HG02970 (cell line): ENCODE results near the gene RNASET2.

Source experiments
- ATAC-seq: cut with Tn5 transposase; IDR thresholded peaks from one replicate; pipeline ENCODE4 v1.9.1; 2021; ENCODE audit warnings: mild to moderate bottlenecking, moderate library complexity, moderate number of reproducible peaks; ENCODE audit not compliant: unreplicated experiment, low FRiP score

Gene RNASET2

DNA sequence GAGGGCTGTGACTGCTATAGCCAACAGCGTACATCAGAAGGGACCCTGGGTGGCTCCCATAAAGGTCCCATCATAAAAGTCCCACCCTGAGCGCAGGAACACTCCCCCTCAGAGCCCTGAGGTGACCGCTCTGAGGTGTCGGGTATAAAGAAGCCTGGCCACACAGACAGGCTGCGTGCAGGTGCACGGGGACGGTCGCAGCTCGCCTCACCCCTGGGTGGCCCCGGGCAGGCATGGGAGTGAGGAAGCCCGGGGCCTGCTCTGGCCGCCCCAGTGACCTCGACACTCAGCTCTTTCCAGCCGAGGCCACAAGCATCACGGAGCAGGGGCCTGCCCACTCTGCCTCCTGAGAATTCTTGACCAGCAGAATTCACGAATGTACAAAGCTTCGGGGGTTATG lies 14.4 kb upstream of the RNASET2 start:
- ATAC-seq = no peak

DNA sequence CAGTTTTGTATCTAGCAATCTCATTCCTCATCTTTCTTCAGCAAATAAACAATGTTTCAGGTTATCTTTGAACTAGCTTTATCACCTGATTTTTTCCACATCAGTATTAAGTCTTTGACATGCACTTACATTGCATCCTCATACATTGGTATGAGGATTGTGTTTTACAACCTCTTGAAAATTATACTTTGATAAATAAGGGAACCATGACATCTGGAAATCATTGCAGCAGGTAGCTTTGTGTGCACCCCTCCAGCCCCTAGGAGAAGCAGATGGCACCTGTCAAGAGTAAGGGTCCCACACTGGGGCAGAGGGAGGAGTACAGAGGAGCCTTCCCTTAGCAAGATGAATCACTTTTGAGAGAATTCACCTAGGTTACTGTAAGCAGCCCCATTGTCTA lies 13.7 kb upstream of the RNASET2 start:
- ATAC-seq = no peak

DNA sequence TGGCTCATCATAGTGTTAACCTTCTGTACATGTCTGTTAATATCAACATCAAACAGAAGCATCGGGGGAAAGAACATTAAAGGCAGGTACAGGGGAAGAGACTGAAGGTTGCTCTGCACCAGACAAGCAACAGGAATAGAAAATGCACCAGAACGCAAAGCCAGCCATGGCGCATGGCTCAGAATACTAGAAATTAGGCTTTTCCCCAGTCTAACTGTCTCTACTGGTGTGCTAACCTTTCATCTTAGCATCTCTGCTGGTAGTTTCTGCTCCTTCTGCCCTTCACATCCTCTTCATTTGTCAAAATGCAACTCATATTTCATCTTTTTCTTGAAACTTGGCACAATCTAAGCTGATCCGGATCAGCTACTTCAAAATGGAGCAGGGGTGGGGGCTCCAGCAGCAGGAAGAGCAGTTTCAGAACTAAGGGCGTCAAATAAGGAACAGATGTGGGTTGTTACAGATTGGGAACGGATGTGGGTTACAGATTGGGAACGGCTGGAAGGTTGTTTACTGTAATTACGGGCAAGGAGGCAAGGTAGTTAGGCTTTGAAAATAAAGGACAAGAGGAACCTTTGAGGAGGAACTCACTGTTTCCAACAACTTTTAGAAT lies 13.1 kb upstream of the RNASET2 start:
- ATAC-seq = no peak

DNA sequence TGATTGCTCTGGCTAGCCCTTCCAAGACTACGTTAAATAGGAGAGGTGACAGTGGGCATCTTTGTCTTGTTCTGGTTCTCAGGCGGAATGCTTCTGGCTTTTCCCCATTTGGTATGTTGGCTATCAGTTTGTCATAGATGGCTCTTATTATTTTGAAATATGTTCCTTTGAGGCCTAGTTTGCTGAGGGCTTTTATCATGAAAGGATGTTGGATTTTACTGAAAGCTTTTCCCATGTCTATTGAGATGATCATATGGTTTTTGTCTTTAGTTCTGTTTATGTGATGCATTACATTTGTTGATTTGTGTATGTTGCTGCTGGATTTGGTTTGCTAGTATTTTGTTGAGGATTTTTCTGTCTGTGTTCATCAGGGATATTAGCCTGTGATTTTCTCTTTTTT lies 9.9 kb upstream of the RNASET2 start:
- no peak for ATAC-seq

DNA sequence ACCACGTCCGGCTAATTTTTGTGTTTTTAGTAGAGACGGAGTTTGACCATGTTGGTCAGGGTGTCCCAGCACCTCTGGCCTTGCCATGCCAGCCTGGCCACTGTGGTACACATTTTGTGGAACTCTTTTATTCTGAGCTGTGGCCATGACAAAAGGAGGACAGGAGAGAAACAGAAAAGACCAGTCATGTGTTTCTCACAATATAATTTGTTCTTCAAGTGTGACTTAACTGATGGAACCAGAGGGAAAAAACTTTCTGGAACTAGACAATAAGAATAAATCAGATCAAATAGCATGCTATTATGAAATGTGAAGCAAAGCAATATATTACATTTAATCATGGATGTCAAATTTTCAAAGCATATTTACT lies 4.2 kb upstream of the RNASET2 start:
- no peak for ATAC-seq

DNA sequence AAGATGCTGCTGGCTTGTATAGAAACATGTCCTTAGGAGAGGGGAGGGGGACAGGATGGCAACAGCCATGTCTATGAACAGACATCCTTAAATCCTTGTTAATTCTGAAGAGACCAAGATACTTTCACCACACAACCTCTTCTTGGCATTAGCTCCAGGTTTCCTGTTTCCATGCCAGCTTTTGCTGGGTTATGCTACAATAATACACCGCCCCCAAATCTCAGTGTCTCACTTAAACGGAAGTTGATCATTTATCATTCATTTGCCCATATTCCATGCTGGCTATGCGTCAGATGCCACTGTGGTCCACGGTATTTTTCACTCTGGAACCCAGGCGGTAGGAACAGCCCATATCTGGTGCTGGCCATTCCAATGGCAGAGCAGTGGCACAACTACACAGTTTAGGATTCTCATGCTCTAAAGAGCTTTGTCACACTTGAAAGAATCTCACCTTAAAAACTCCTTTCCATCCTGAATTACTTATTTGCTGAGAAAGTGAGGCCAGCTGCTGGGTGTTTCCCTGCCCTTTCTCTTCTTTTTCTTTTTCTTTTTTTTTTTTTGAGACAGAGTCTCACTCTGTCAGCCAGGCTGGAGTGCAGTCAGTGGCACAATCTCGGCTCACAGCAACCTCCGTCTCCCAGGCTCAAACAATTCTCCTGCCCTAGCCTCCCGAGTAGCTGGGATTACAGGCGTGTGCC lies 3.7 kb upstream of the RNASET2 start:
- ATAC-seq = no peak

DNA sequence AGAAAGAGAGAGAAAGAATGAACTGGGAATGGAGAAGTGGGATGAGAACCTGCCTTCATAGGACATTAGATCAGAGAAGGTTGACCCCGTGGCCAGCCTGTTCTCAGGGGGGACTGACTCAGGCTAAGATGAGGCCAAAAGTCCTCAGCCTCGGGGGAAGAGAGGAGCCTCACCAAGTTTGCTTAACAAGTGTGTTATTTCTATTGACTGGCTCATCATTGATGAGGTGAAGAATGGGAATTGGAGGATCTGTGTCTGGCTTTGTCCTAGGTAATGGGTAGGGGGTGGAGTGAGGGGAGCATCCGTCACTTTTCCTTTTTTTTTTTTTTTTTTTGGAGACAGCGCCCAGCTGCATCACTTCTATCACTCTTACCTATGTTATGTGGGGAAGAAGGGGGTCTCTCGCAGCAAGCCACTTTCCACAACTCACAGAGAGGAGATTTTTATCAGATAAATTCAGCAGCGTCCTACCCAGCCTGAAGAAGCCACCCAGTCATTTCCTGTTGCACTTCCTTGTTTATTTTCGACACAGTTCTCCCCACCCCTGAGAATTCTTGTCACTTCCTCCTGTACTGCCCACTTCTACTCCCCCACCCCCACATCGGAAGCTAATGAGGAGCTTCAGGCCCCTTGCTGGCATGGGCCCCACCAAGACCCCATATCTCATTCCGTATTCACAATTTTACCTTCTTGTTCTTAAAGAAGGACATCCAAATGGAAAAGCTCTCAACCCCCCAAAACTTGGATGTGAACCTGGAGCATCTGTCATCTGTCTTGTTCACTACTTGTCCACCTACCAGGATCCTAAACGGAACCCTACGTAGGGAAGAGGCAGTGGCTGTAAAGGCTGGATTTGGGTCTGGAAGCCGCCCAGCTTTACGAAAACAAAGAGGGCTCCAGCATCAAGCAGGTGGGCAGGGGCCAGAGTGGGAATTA lies 2.8 kb upstream of the RNASET2 start:
- no peak for ATAC-seq

DNA sequence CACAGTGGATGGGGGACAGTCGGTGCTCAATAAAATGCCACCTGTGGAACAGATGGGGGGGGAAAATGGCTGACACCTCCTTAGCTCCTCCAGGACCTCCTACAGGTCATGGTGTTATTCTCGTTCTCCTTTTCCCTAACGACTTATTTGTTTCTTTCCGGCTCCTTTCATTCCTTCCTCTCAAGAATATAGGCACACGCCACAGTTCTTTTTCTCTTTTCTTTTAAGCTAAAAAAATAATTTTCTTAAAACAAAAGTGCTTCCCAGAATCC lies 1.4 kb upstream of the RNASET2 start:
- ATAC-seq = no peak

DNA sequence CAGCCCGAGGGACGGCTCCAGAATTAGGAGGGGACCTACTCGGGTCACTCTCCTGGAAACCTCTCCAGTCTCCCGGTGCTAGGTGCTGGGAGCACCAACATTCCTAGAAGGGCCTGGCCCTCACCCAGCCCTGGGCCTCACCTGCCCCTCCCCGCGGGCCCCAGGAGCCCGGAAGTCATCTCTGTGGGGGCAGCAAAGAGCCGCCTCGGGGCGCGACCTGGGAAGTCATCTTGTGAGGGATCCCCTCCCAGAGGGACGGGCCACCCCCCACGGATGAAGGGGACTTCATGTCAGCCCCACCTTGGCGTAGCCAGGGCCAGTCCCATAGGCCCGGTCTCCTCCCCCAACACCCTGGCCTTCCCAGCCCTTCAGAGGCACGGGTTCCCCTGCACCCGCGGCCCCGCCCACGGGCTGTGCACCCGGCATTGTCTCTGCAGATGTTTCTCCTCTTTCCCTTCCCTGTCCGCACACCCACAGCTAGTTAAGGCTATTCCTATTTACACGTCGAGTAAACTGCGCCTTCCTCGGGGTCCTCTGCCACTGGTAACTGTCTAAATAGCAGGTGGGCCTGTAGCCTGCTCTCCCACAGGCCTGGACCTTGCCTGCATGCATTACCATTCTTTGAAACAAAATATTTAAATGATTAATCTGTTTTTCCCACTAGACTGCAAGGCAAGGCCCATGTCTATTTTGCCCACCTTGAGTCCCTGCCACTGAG lies 896 bp upstream of the RNASET2 start:
- ATAC-seq = peak; percentile 28

DNA sequence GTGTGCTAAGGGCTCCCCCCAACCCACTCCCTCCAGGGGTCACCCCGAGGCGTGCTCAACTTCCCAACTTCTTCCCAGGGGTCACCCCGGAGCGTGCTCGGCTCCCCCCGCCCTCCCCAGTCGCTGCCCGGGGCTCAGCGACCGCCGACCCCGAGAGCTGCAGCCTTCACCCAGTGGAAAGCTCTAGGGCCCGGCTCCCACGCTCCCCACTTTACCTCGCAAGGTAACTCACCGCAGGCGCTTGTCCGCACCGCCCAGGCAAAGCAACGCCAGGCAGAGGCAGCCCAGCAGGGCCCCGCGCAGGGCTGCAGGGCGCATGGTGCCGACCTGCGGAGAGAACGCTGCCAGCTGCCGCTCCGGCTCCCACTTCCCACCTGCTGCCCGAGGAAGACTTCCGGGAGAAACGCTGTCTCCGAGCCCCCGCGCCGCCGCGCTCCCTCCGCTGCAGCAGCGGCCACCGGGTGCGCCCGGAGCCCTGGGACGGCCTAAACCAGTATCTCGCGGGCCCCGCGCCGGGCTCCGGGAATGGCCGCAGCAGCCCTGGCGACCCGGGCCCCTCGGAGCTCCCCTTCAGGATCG lies 396 bp downstream of the RNASET2 start:
- no peak for ATAC-seq

DNA sequence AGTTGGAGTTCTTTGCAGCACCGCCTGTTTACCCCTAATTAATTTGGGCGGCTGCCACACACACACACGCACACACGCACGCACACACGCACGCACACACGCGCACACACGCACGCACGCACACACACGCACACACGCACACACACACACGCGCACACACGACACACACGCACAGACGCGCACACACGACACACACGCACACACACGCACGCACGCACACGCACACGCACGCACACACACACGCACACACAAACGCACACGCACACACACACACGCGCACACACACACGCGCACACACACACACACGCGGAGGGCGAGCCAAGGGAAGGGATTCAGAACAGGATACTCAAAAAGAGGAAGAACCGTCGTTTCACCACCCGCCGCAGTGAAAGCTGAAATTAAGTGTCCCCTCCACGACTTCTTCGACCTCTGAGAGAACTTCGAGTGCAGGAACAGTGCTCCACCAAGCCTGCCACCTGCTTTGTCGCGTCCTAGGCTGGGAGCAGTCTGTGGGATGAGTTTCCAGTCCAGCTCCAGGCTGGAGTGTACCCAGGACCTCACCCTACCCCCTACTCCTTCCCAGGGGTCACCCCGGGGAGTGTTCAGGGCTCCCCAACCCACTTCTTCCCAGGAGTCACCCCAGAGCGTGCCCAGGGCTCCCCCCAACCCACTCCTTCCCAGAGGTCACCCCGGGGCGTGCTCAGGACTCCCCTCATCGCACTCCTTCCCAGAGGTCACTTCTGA lies 1.1 kb downstream of the RNASET2 start:
- ATAC-seq = no peak

DNA sequence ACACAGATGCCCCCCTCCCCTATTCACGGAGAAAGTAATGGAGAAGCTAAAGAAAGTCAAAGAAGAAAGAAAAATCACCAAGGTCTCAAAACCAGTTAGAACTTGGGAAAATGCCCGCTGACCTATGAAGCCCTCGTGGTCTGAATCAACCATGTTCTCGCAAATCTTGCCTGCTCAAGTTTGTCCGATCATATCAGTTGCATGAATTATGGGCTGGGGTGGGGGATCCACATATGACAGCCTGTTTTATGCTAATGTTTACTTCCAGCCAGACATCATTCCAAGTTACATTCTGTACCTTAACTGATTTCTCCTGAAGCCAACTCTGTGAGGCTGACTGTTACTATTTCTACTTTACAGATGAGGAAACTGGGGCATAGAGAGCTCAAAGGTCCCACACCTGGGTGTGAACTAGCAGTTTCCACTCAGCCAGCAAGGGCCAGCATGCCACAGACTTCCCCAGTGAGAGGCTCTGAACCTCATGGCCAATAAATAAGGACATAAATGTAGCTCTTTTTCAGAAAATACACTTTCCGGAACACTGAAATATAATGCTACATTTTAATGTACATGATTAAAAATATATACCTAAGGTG lies 2.1 kb downstream of the RNASET2 start:
- no peak for ATAC-seq

DNA sequence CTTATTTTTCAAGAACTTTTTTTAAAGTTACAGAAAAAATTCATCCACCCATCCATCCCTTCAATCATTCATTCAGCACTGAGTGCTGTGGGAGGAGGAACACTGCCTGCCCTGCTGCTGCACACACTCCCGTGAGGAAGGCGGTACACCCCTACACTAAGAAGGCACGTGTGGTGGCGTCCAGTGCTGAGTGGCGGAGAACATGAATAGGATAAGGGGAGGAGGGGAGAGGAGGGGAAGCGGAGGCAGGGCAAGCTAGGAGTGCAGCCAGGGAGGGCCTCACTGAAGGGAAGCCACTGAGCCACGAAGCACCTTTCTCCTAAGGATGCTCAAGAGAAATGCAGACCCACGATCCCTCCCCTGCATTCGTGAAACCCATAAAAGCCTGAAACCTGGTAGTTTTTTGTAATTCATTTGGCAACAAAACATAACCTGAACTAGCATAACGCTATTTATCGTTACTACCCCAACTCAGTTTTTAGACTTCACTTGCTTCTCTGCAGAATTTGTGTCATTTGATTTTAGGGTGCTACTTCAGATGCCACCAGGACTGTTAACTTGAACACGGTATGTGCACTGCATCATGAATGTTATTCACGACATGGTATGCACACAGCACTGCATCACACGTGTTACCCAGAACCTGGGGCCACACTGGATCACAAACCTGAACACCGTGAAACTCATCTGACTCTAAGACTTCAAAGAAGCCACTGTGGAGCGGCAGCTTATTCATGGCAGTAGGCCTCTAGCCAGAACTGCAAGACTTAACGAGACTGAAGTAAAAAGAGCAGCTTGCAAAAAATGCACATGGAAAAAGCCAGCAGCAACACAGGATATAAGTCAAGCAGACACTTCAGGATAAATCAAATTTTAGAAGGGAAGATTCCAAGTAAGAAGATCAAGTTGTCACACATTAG lies 3.5 kb downstream of the RNASET2 start:
- ATAC-seq = no peak

DNA sequence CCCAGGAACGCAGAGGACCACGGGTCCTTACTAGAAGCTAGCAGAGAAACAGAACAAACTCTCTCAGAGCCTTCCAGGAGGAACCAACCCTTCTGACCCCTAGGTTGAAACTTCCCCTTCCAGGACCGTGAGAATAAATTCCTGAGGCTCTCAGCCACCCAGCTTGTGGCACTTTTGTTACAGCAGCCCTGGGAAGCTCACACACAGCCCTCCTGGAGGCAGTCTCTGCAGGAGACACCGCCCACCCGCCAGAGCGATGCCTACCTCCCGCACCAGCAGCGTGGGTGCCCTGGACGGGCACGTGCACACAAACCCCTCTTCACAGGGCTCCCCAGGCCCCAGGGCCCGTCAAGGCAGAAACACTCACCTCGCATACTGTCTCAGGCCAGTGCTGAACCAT lies 4.2 kb downstream of the RNASET2 start:
- ATAC-seq = no peak

DNA sequence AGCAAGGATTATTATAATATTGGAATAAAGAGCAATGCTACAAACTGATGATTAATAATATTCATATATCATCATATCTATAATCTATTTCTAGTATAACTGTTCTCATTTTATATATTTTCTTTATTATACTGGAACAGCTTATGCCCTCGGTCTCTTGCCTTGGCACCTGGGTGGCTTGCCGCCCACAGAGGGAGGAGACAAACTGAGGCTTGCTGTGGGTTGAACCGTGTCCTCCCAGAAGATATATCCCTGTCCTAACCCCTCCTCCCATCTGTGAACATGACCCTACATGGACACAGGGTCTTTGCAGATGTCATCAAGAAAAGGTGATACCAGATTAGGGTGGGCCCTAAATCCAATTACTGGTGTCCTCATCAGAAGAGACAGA lies 4.7 kb downstream of the RNASET2 start:
- no peak for ATAC-seq

DNA sequence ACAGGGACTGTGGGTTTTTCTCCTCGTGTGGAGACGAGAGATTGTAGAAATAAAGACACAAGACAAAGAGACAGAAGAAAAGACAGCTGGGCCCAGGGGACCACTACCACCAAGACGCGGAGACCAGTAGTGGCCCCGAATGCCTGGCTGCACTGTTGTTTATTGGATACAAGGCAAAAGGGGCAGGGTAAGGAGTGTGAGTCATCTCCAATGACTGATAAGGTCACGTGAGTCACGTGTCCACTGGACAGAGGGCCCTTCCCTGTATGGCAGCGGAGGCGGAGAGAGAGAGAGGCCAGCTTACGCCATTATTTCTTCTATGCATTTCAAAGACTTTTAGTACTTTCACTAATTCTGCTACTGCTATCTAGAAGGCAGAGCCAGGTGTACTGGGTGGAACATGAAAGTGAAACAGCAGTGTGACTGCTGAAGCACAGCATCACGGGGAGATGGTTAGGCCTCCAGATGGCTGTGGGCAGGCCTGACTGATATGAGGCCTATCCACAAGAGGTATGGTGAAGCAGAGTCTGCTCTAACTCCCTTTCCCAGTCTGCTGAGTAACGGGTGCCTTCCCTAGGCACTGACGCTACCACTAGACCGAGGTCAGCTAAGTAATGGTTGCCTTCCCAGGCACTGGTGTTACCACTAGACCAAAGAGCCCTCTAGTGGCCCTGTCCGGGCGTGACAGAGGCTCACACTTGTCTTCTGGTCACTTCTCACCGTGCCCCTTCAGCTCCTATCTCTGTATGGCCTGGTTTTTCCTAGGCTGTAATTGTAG lies 5.3 kb downstream of the RNASET2 start:
- ATAC-seq = peak; percentile 88

DNA sequence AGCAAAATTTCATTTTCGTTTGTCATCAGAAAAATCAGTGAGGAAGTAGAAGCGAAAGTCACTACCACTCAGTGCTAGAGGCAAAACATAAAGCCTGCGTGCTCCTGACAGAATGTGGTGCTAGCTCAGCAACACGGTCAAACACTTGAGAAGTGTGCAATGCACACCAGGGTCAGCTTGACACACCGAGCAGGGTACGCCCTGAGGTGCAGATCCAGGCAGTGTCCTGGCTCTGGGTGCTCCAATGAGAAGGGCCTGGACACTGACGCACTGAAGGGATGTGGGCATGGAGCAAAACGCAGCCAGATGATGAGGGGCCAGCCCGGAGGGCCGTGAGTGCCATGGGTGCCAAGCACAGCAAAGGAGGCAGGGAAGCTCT lies 5.9 kb downstream of the RNASET2 start:
- peak; percentile 34 for ATAC-seq
